Vagina (tissue), 2 donors: ENCODE measurements around the gene AFF3. TPM values are rescaled to one million over a fixed set of nuclear protein-coding genes. Genes with fewer than 3 reads are reported as not detected.

Source experiments
- DNase-seq, 2 donors: peaks; one replicate each; pipeline ENCODE4 v3.0.0-alpha.2; 2017; ENCODE audit errors: extremely low spot score in 2 of 2
- H3K27ac ChIP-seq: fragments of 200-600 bp; sonication (generic); one replicate; pipeline ENCODE4 v1.5.1; 2019
- H3K27me3 ChIP-seq: fragments of 200-600 bp; sonication (generic); one replicate; pipeline ENCODE4 v1.5.1; 2019
- H3K36me3 ChIP-seq, 2 donors: fragments of 200-600 bp; sonication (generic); one replicate each; pipeline ENCODE4 v1.5.1; 2017 to 2019
- H3K4me1 ChIP-seq: fragments of 200-600 bp; sonication (generic); one replicate; pipeline ENCODE4 v1.5.1; 2019
- H3K4me3 ChIP-seq, 2 donors: fragments of 200-600 bp; sonication (generic); 1 replicate in 1 of 2; 2 replicates in 1 of 2; pipeline ENCODE4 v1.5.1; 2016 to 2019
- H3K9me3 ChIP-seq: fragments of 200-600 bp; sonication (generic); one replicate; pipeline ENCODE4 v1.5.1; 2019
- CTCF ChIP-seq, 3 experiments: fragments of 450-650 bp in 2 of 3; fragments of 200-600 bp in 1 of 3; sonication (generic) in 1 of 3; IDR thresholded peaks; one replicate each; pipeline ENCODE4 v1.5.1; 2017 to 2019; ENCODE audit warnings: antibody characterized with exemption in 3 of 3, mild to moderate bottlenecking in 2 of 3, moderate library complexity in 2 of 3
- POLR2A ChIP-seq, 2 donors: fragments of 450-650 bp; IDR thresholded peaks; one replicate each; pipeline ENCODE4 v1.6.1; 2017; ENCODE audit warnings: antibody characterized with exemption in 2 of 2, mild to moderate bottlenecking in 2 of 2, moderate library complexity in 2 of 2
- POLR2AphosphoS5 ChIP-seq, 2 donors: sonication (generic); formaldehyde crosslinking; IDR thresholded peaks; one replicate each; pipeline ENCODE4 v1.9.0; 2017; ENCODE audit warnings: antibody characterized with exemption in 2 of 2, mild to moderate bottlenecking in 2 of 2, low read depth in 1 of 2; ENCODE audit not compliant: insufficient read depth in 1 of 2
- intact Hi-C: fragments of 100-400 bp; cut with DNase I; formaldehyde crosslinking; loops from one replicate; pipeline ENCODE4 v1.15.1; 2023
- total RNA-seq: library from RNA; depleted of rRNA; stranded (reverse); fragments of >200 nt; gene quantifications from one replicate; pipeline ENCODE4 v1.2.3, GENCODE V29; 2016

The AFF3 gene
- total RNA-seq, 1 donor from 2014 or later, result 7.6 TPM

- TF ChIP-seq CTCF (IDR thresholded peaks at IDR 0.05), result no peak
- TF ChIP-seq POLR2AphosphoS5 (IDR thresholded peaks at IDR 0.05; ENCODE audit: insufficient read depth in 1 of 2, low read depth in 1 of 2), result no peak
- TF ChIP-seq POLR2A (IDR thresholded peaks at IDR 0.05), result no peak
- no peak for DNase-seq
- Histone ChIP-seq H3K27ac (no peak overlapping the region), H3K4me1 (no peaks in the 10 kb centered on the region), H3K27me3 (no peaks in the 10 kb centered on the region), H3K4me3 (no peak overlapping the region), H3K9me3 (no peaks in the 10 kb centered on the region), H3K36me3 (no peaks in the 10 kb centered on the region)
- intact Hi-C loops, result no loop called here
Measured at GRCh38 chr2:99765731-99766318, 376.6 kb downstream of the AFF3 start.

GRCh38 chr2:99763764-99764163 lies 378.6 kb downstream of the AFF3 start:
- H3K9me3 ChIP-seq, result no peaks in the 10 kb centered on the region
- DNase-seq, result no peak
- H3K4me1 ChIP-seq, result no peaks in the 10 kb centered on the region
- no peak overlapping the region for H3K27ac ChIP-seq
- no peak overlapping the region for H3K4me3 ChIP-seq
- H3K36me3 ChIP-seq, result no peaks in the 10 kb centered on the region
- H3K27me3 ChIP-seq, result no peaks in the 10 kb centered on the region
- intact Hi-C loops, result no loop called here
- no peak for TF ChIP-seq POLR2AphosphoS5 (IDR thresholded peaks at IDR 0.05; ENCODE audit: insufficient read depth in 1 of 2, low read depth in 1 of 2)
- TF ChIP-seq POLR2A (IDR thresholded peaks at IDR 0.05), result no peak
- TF ChIP-seq CTCF (IDR thresholded peaks at IDR 0.05), result no peak

GRCh38 chr2:99762714-99763113 lies 379.7 kb downstream of the AFF3 start:
- no peaks in the 10 kb centered on the region for H3K27me3 ChIP-seq
- H3K27ac ChIP-seq, result no peak overlapping the region
- H3K4me3 ChIP-seq, result no peak overlapping the region
- TF ChIP-seq CTCF (IDR thresholded peaks at IDR 0.05) (no peak), POLR2AphosphoS5 (IDR thresholded peaks at IDR 0.05; ENCODE audit: insufficient read depth in 1 of 2, low read depth in 1 of 2) (no peak), POLR2A (IDR thresholded peaks at IDR 0.05) (no peak)
- H3K36me3 ChIP-seq, result no peaks in the 10 kb centered on the region
- intact Hi-C loops, result no loop called here
- no peak for DNase-seq
- no peaks in the 10 kb centered on the region for H3K4me1 ChIP-seq
- no peaks in the 10 kb centered on the region for H3K9me3 ChIP-seq

GRCh38 chr2:99757611-99758114 lies 384.7 kb downstream of the AFF3 start:
- DNase-seq, result no peak
- H3K9me3 ChIP-seq, result no peaks in the 10 kb centered on the region
- no peaks in the 10 kb centered on the region for H3K36me3 ChIP-seq
- H3K27me3 ChIP-seq, result no peaks in the 10 kb centered on the region
- no peak overlapping the region for H3K4me3 ChIP-seq
- intact Hi-C loops, result no loop called here
- TF ChIP-seq POLR2A (IDR thresholded peaks at IDR 0.05) (no peak), POLR2AphosphoS5 (IDR thresholded peaks at IDR 0.05; ENCODE audit: insufficient read depth in 1 of 2, low read depth in 1 of 2) (no peak), CTCF (IDR thresholded peaks at IDR 0.05) (no peak)
- no peaks in the 10 kb centered on the region for H3K4me1 ChIP-seq
- H3K27ac ChIP-seq, result no peak overlapping the region

GRCh38 chr2:99756059-99756458 lies 386.3 kb downstream of the AFF3 start:
- H3K27me3 ChIP-seq, result no peaks in the 10 kb centered on the region
- intact Hi-C loops, result no loop called here
- no peaks in the 10 kb centered on the region for H3K4me1 ChIP-seq
- DNase-seq, result no peak
- H3K36me3 ChIP-seq, result no peaks in the 10 kb centered on the region
- no peak overlapping the region for H3K27ac ChIP-seq
- H3K4me3 ChIP-seq, result no peak overlapping the region
- no peaks in the 10 kb centered on the region for H3K9me3 ChIP-seq
- TF ChIP-seq POLR2AphosphoS5 (IDR thresholded peaks at IDR 0.05; ENCODE audit: insufficient read depth in 1 of 2, low read depth in 1 of 2) (no peak), CTCF (IDR thresholded peaks at IDR 0.05) (no peak), POLR2A (IDR thresholded peaks at IDR 0.05) (no peak)
